IMR-90 (cell line): ENCODE data around the gene RENBP. TPM values are rescaled to one million over a fixed set of nuclear protein-coding genes. Genes with fewer than 3 reads are reported as not detected.

Experiments used
- ATAC-seq: fragments of 200-7000 bp; cut with Tn5 transposase; 2 replicates; pipeline ENCODE4 v1.9.1; 2020; ENCODE audit warnings: low read depth, mild to moderate bottlenecking, moderate library complexity
- BruUV-seq: library from RNA; stranded (reverse); fragments of 400-500 nt; replicated peaks from 2 replicates; lab custom pipeline; 2021; lab: Mats Ljungman, UMichigan
- CTCF ChIA-PET: fragments of 300-600 bp; formaldehyde crosslinking; extraction: SDS; loops from one replicate; lab custom pipeline; 2021; ENCODE audit warnings: antibody characterized with exemption; lab: Yijun Ruan, JAX
- POLR2A ChIA-PET: fragments of 300-600 bp; sonication (Branson Sonifier 250); formaldehyde crosslinking; loops from one replicate; lab custom pipeline; 2022; ENCODE audit warnings: antibody characterized with exemption; ENCODE audit not compliant: unreplicated experiment; lab: Charles Lee
- DNase-seq: peaks from one replicate; pipeline ENCODE4 v3.0.0; 2013
- H2AFZ ChIP-seq: replicated peaks from 2 replicates; pipeline ENCODE3; 2013; ENCODE audit warnings: low read length, mild to moderate bottlenecking; ENCODE audit not compliant: poor library complexity
- H2AK5ac ChIP-seq: 2 replicates; pipeline ENCODE4 v1.6.1; 2013; ENCODE audit warnings: low read depth, low read length, inconsistent platforms
- H2AK9ac ChIP-seq: replicated peaks from 2 replicates; pipeline ENCODE3; 2013; ENCODE audit warnings: mild to moderate bottlenecking, low read depth, low read length, moderate library complexity; ENCODE audit not compliant: poor library complexity
- H2BK120ac ChIP-seq: 2 replicates; pipeline ENCODE4 v1.6.1; 2013; ENCODE audit warnings: low read depth, low read length, inconsistent platforms
- H2BK15ac ChIP-seq: 3 replicates; pipeline ENCODE4 v1.6.1; 2013; ENCODE audit warnings: low read depth, low read length, inconsistent platforms
- H2BK20ac ChIP-seq: 2 replicates; pipeline ENCODE4 v1.6.1; 2013; ENCODE audit warnings: low read depth, mild to moderate bottlenecking, inconsistent platforms, low read length, moderate library complexity
- H2BK5ac ChIP-seq: 2 replicates; pipeline ENCODE4 v1.6.1; 2013; ENCODE audit warnings: mild to moderate bottlenecking, low read depth, low read length, inconsistent platforms; ENCODE audit not compliant: poor library complexity, severe bottlenecking
- H3K14ac ChIP-seq: replicated peaks from 2 replicates; pipeline ENCODE4 v1.6.1; 2013; ENCODE audit warnings: low read depth, low read length, inconsistent platforms
- H3K18ac ChIP-seq: 2 replicates; pipeline ENCODE4 v1.6.1; 2013; ENCODE audit warnings: low read depth, low read length, control low read depth
- H3K23ac ChIP-seq: 2 replicates; pipeline ENCODE4 v1.6.1; 2013; ENCODE audit warnings: low read depth, low read length, inconsistent platforms
- H3K27ac ChIP-seq: 2 replicates; pipeline ENCODE4 v1.5.1; 2013; ENCODE audit warnings: mild to moderate bottlenecking, control low read depth, low read length; ENCODE audit not compliant: insufficient read depth
- H3K27me3 ChIP-seq: 2 replicates; pipeline ENCODE4 v1.6.1; 2013; ENCODE audit warnings: low read length; ENCODE audit not compliant: control insufficient read depth, insufficient read depth
- H3K36me3 ChIP-seq: 2 replicates; pipeline ENCODE4 v1.6.1; 2013; ENCODE audit warnings: low read length, mixed read lengths; ENCODE audit not compliant: control insufficient read depth, insufficient read depth
- H3K4ac ChIP-seq: 2 replicates; pipeline ENCODE4 v1.6.1; 2013; ENCODE audit warnings: low read depth, low read length, inconsistent platforms
- H3K4me1 ChIP-seq: 2 replicates; pipeline ENCODE4 v1.6.1; 2013; ENCODE audit warnings: low read length, mixed read lengths; ENCODE audit not compliant: control insufficient read depth, insufficient read depth
- H3K4me2 ChIP-seq: 2 replicates; pipeline ENCODE4 v1.6.1; 2013; ENCODE audit warnings: low read depth, mild to moderate bottlenecking, control low read depth, low read length, moderate library complexity
- H3K4me3 ChIP-seq: 2 replicates; pipeline ENCODE4 v1.5.1; 2013; ENCODE audit warnings: low read depth, mild to moderate bottlenecking, control low read depth, low read length, moderate library complexity; ENCODE audit not compliant: insufficient read depth
- H3K56ac ChIP-seq: 2 replicates; pipeline ENCODE4 v1.6.1; 2013; ENCODE audit warnings: low read length, inconsistent platforms; ENCODE audit not compliant: insufficient read depth; ENCODE audit errors: extremely low read depth
- H3K79me1 ChIP-seq, 2 experiments: 2 replicates each; pipeline ENCODE4 v1.6.1; 2013; ENCODE audit warnings: low read length in 2 of 2, inconsistent platforms in 1 of 2, low read depth in 1 of 2
- H3K9ac ChIP-seq: 2 replicates; pipeline ENCODE4 v1.6.1; 2013; ENCODE audit warnings: low read depth, low read length, control low read depth
- H3K9me1 ChIP-seq: 2 replicates; pipeline ENCODE4 v1.6.1; 2013; ENCODE audit warnings: low read length, inconsistent platforms; ENCODE audit not compliant: insufficient read depth
- H3K9me3 ChIP-seq: 2 replicates; pipeline ENCODE4 v1.6.1; 2013; ENCODE audit warnings: low read length; ENCODE audit not compliant: control insufficient read depth, insufficient read depth
- H4K20me1 ChIP-seq: 2 replicates; pipeline ENCODE4 v1.6.1; 2013; ENCODE audit warnings: low read length, inconsistent platforms; ENCODE audit not compliant: insufficient read depth
- H4K5ac ChIP-seq: 2 replicates; pipeline ENCODE4 v1.6.1; 2013; ENCODE audit warnings: mild to moderate bottlenecking, low read depth, low read length, control low read depth
- H4K8ac ChIP-seq, 2 experiments: 2 replicates each; pipeline ENCODE4 v1.6.1; 2013; ENCODE audit warnings: low read depth in 2 of 2, low read length in 2 of 2, control low read depth in 1 of 2, inconsistent platforms in 1 of 2
- H4K91ac ChIP-seq: 2 replicates; pipeline ENCODE4 v1.6.1; 2013; ENCODE audit warnings: low read depth, low read length, inconsistent platforms; ENCODE audit not compliant: insufficient read depth
- BHLHE40 ChIP-seq: fragments of 150-350 bp; IDR thresholded peaks from 2 replicates; pipeline ENCODE4 v1.6.1; 2016; ENCODE audit warnings: mild to moderate bottlenecking, low read depth, low read length
- CEBPB ChIP-seq: IDR thresholded peaks from 2 replicates; pipeline ENCODE4 v1.6.1; 2012; ENCODE audit warnings: low read depth, low read length, improper control_type of control experiment
- MAZ ChIP-seq: IDR thresholded peaks from 2 replicates; pipeline ENCODE4 v1.6.1; 2012; ENCODE audit warnings: low read depth, mild to moderate bottlenecking, low read length, improper control_type of control experiment, moderate library complexity, borderline replicate concordance
- MXI1 ChIP-seq: IDR thresholded peaks from 2 replicates; pipeline ENCODE4 v1.6.1; 2012; ENCODE audit warnings: low read depth, mild to moderate bottlenecking, low read length, moderate library complexity, borderline replicate concordance
- POLR2A ChIP-seq: IDR thresholded peaks from 2 replicates; pipeline ENCODE4 v1.6.1; 2012; ENCODE audit warnings: mild to moderate bottlenecking, low read depth, low read length
- RCOR1 ChIP-seq: IDR thresholded peaks from 2 replicates; pipeline ENCODE4 v1.6.1; 2012; ENCODE audit warnings: mild to moderate bottlenecking, low read length, improper control_type of control experiment; ENCODE audit not compliant: insufficient replicate concordance
- SMC3 ChIP-seq: fragments of 150-350 bp; IDR thresholded peaks from 2 replicates; pipeline ENCODE4 v1.6.1; 2016; ENCODE audit warnings: low read depth, mild to moderate bottlenecking, antibody characterized with exemption, low read length, moderate library complexity
- WGBS, 2 experiments: methylation state at CpG; one replicate each; pipeline versions ENCODE4 v1.1.5 to v1.1.7; 2013; ENCODE audit warnings: missing lambda C conversion rate in 2 of 2; ENCODE audit not compliant: insufficient read length in 1 of 2; ENCODE audit errors: extremely low coverage in 2 of 2; 5-methylcytosine and 5-hydroxymethylcytosine counted together
- dilution Hi-C: fragments of 300-500 bp; cut with HindIII; formaldehyde crosslinking; loops from one replicate; pipeline ENCODE4 v1.14.3; 2018; ENCODE audit warnings: low sequenced_read_pairs; ENCODE audit not compliant: unreplicated experiment
- in situ Hi-C: fragments of 300-500 bp; cut with MboI; formaldehyde crosslinking; loops from 3 replicates; pipeline ENCODE4 v1.14.3; 2019; ENCODE audit warnings: low sequenced_read_pairs, inconsistent platforms, mixed read lengths
- intact Hi-C: fragments of 100-400 bp; cut with micrococcal nuclease; formaldehyde crosslinking; loops from 2 replicates; pipeline ENCODE4 v1.10.0; 2022
- polyA plus RNA-seq, 3 experiments: library from polyadenylated mRNA; depleted of rRNA; stranded (reverse); fragments of >200 nt; gene quantifications; 2 replicates each; pipeline ENCODE4 v1.2.3, GENCODE V29; 2012; ENCODE audit warnings: low replicate concordance in 1 of 3
- total RNA-seq: library from RNA; depleted of rRNA; stranded (reverse); fragments of >200 nt; gene quantifications from 2 replicates; pipeline ENCODE4 v1.2.3, GENCODE V29; 2012

The RENBP gene
- total and polyA plus RNA-seq, 2 of the 4 experiments (the other 2 are of a cell fraction), result 0.15 to 0.18 TPM

DNA sequence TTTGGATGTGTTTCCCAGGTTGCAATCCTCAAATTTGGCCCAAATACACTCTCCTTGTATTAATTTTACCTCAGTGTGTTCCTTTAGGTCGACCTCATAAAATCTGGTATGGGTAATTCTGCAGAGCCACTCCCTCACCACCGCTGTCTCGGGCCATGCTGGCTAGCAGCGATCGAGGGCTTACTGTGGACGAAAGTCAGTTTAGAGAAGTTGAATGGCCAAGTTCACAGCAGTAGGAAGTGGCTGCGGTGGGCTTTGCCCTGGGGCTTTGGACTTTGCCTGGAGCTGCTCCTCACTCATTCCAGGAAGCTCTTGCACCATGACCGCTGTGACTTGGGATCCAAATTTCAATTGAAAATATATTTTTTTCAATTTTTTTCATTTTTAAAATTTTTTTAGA is 47.7 kb upstream of the RENBP start:
- no peak for TF ChIP-seq POLR2A
- TF ChIP-seq MAZ, result no peak
- TF ChIP-seq CEBPB, result no peak
- TF ChIP-seq SMC3, result no peak
- TF ChIP-seq RCOR1, result no peak
- TF ChIP-seq BHLHE40, result no peak
- TF ChIP-seq MXI1, result no peak
- no peak overlapping the region for H3K56ac ChIP-seq
- no peak overlapping the region for H3K4me3 ChIP-seq
- no peak overlapping the region for H3K18ac ChIP-seq
- intact Hi-C loops, result no loop called here
- CTCF ChIA-PET, result no interaction called here
- no peak overlapping the region for H2BK20ac ChIP-seq
- H2BK5ac ChIP-seq, result no peak overlapping the region
- no peaks in the 10 kb centered on the region for H3K36me3 ChIP-seq
- dilution Hi-C loops, result no loop called here
- no peak overlapping the region for H4K5ac ChIP-seq
- H3K4me2 ChIP-seq, result no peak overlapping the region
- no peak overlapping the region for H3K14ac ChIP-seq
- no peak overlapping the region for H2BK120ac ChIP-seq
- H2BK15ac ChIP-seq, result no peak overlapping the region
- H4K20me1 ChIP-seq, result no peaks in the 10 kb centered on the region
- in situ Hi-C loops, result no loop called here
- DNase-seq (no peak), ATAC-seq (no peak)
- H3K9ac ChIP-seq, result no peak overlapping the region
- no peak overlapping the region for H3K27ac ChIP-seq
- H3K79me1 ChIP-seq, result no peaks in the 10 kb centered on the region
- H3K4ac ChIP-seq, result no peak overlapping the region
- H3K9me1 ChIP-seq, result no peaks in the 10 kb centered on the region
- H2AFZ ChIP-seq, result no peak overlapping the region
- H2AK5ac ChIP-seq, result no peak overlapping the region
- H2AK9ac ChIP-seq, result no peak overlapping the region
- H3K9me3 ChIP-seq, result no peaks in the 10 kb centered on the region
- no peaks in the 10 kb centered on the region for H3K4me1 ChIP-seq
- POLR2A ChIA-PET, result no interaction called here
- BruUV-seq, result no TSS peak
- no peak overlapping the region for H3K23ac ChIP-seq
- H4K8ac ChIP-seq, result no peak overlapping the region
- WGBS, 2 experiments, result 80% methylated on average over 1 of the region's 8 CpGs; no CpG with 5 or more reads in 1 of the 2 experiments
- no peaks in the 10 kb centered on the region; the same call in 1 of the 2 replicates for H3K27me3 ChIP-seq
- no peak overlapping the region for H4K91ac ChIP-seq
